ES-I3 (cell line): ENCODE measurements around the gene IDH3G.

ENCODE experiments used
- H3K36me3 ChIP-seq: 2 replicates; pipeline ENCODE4 v1.6.1; 2013; ENCODE audit warnings: mild to moderate bottlenecking, low read length, control low read depth, moderate library complexity; ENCODE audit not compliant: insufficient read depth
- H3K4me1 ChIP-seq: 2 replicates; pipeline ENCODE4 v1.6.1; 2013; ENCODE audit warnings: mild to moderate bottlenecking, control low read depth, low read length; ENCODE audit not compliant: insufficient read depth
- H3K9ac ChIP-seq: 2 replicates; pipeline ENCODE4 v1.6.1; 2013; ENCODE audit warnings: low read depth, mild to moderate bottlenecking, low read length, moderate library complexity
- H3K9me3 ChIP-seq: 2 replicates; pipeline ENCODE4 v1.6.1; 2013; ENCODE audit warnings: mild to moderate bottlenecking, low read length, moderate library complexity; ENCODE audit not compliant: control insufficient read depth, insufficient read depth

Gene IDH3G

GRCh38 chrX:153775293-153776119 lies 18.7 kb downstream of the IDH3G start:
- H3K9me3 ChIP-seq: no peaks in the 10 kb centered on the region
- no peaks in the 10 kb centered on the region for H3K36me3 ChIP-seq
- H3K9ac ChIP-seq: no peak overlapping the region
- no peaks in the 10 kb centered on the region for H3K4me1 ChIP-seq

GRCh38 chrX:153774576-153775292 lies 19.4 kb downstream of the IDH3G start:
- no peak overlapping the region for H3K9ac ChIP-seq
- H3K36me3 ChIP-seq: no peaks in the 10 kb centered on the region
- no peaks in the 10 kb centered on the region for H3K4me1 ChIP-seq
- H3K9me3 ChIP-seq: no peaks in the 10 kb centered on the region

- H3K9me3 ChIP-seq: no peaks in the 10 kb centered on the region
- no peak overlapping the region for H3K9ac ChIP-seq
- H3K4me1 ChIP-seq: no peaks in the 10 kb centered on the region
- H3K36me3 ChIP-seq: no peaks in the 10 kb centered on the region
Measured at GRCh38 chrX:153773741-153774575, 20.2 kb downstream of the IDH3G start.

GRCh38 chrX:153773218-153773611 lies 21.0 kb downstream of the IDH3G start:
- Histone ChIP-seq H3K9ac (no peak overlapping the region), H3K9me3 (no peaks in the 10 kb centered on the region), H3K4me1 (no peaks in the 10 kb centered on the region), H3K36me3 (no peaks in the 10 kb centered on the region)

GRCh38 chrX:153772316-153773217 lies 21.6 kb downstream of the IDH3G start:
- H3K9ac ChIP-seq: no peak overlapping the region
- H3K4me1 ChIP-seq: no peaks in the 10 kb centered on the region
- no peaks in the 10 kb centered on the region for H3K36me3 ChIP-seq
- H3K9me3 ChIP-seq: no peaks in the 10 kb centered on the region

- no peaks in the 10 kb centered on the region for H3K4me1 ChIP-seq
- no peak overlapping the region for H3K9ac ChIP-seq
- no peaks in the 10 kb centered on the region for H3K9me3 ChIP-seq
- no peaks in the 10 kb centered on the region for H3K36me3 ChIP-seq
Measured at GRCh38 chrX:153771415-153772315, 22.5 kb downstream of the IDH3G start.

- H3K9me3 ChIP-seq: no peaks in the 10 kb centered on the region
- no peak overlapping the region for H3K9ac ChIP-seq
- H3K36me3 ChIP-seq: no peaks in the 10 kb centered on the region
- peaks cover 5% of the 10 kb centered on the region; the same call in 1 of the 2 replicates for H3K4me1 ChIP-seq
Measured at GRCh38 chrX:153770601-153771414, 23.4 kb downstream of the IDH3G start.

GRCh38 chrX:153769865-153770600 lies 24.1 kb downstream of the IDH3G start:
- Histone ChIP-seq H3K36me3 (no peaks in the 10 kb centered on the region), H3K9me3 (no peaks in the 10 kb centered on the region), H3K4me1 (peaks cover 5% of the 10 kb centered on the region; the same call in 1 of the 2 replicates), H3K9ac (no peak overlapping the region)

GRCh38 chrX:153769158-153769864 lies 24.9 kb downstream of the IDH3G start:
- Histone ChIP-seq H3K9me3 (no peaks in the 10 kb centered on the region), H3K9ac (no peak overlapping the region), H3K36me3 (no peaks in the 10 kb centered on the region), H3K4me1 (peaks cover 5% of the 10 kb centered on the region; the same call in 1 of the 2 replicates)

- Histone ChIP-seq H3K4me1 (peaks cover 5% of the 10 kb centered on the region; the same call in 1 of the 2 replicates), H3K9me3 (no peaks in the 10 kb centered on the region), H3K36me3 (no peaks in the 10 kb centered on the region), H3K9ac (no peak overlapping the region)
Measured at GRCh38 chrX:153768311-153769157, 25.6 kb downstream of the IDH3G start.

GRCh38 chrX:153767674-153768055 lies 26.5 kb downstream of the IDH3G start:
- Histone ChIP-seq H3K9ac (no peak overlapping the region), H3K9me3 (no peaks in the 10 kb centered on the region), H3K4me1 (peaks cover 5% of the 10 kb centered on the region; the same call in 1 of the 2 replicates), H3K36me3 (no peaks in the 10 kb centered on the region)
